A549 (cell line): ENCODE results near the gene ANTXR1. TPM values are rescaled to one million over a fixed set of nuclear protein-coding genes. Genes with fewer than 3 reads are reported as not detected.

Experiments used
- ATAC-seq, 2 experiments: fragments of 200-7000 bp in 1 of 2; fragments of >200 bp in 1 of 2; cut with Nextera tagmentation in 1 of 2; cut with Tn5 transposase in 1 of 2; 3 replicates each; pipeline versions ENCODE4 v1.8.0 to v1.9.1; 2018 to 2020; ENCODE audit warnings: mild to moderate bottlenecking in 1 of 2, moderate library complexity in 1 of 2
- CTCF ChIA-PET: fragments of 300-600 bp; sonication (Branson Sonifier 250); formaldehyde crosslinking; extraction: SDS; loops from one replicate; lab custom pipeline; 2021; ENCODE audit warnings: antibody characterized with exemption, inconsistent platforms; lab: Yijun Ruan, JAX
- POLR2A ChIA-PET: fragments of 350-600 bp; formaldehyde crosslinking; extraction: SDS; loops from one replicate; lab custom pipeline; 2021; ENCODE audit warnings: antibody characterized with exemption, inconsistent platforms; lab: Yijun Ruan, JAX
- DNase-seq, 2 experiments: peaks; one replicate each; pipeline versions ENCODE4 v3.0.0 to v3.0.0-alpha.2; 2011 to 2016; ENCODE audit warnings: low read depth in 1 of 2, low spot score in 1 of 2
- FAIRE-seq: peaks from 2 replicates; lab custom pipeline; 2011; peaks lifted over from hg19 to GRCh38; lab: Jason Lieb, UNC
- H3K27ac ChIP-seq, 2 experiments: fragments of >200 bp; sonication (Bioruptor Twin); formaldehyde crosslinking; 3 replicates each; pipeline ENCODE4 v1.5.1; 2016 to 2017
- H3K4me1 ChIP-seq: fragments of >200 bp; sonication (Bioruptor Twin); formaldehyde crosslinking; 3 replicates; pipeline ENCODE4 v1.6.1; 2016
- H3K4me2 ChIP-seq: fragments of >200 bp; sonication (Bioruptor Twin); formaldehyde crosslinking; 3 replicates; pipeline ENCODE4 v1.6.1; 2016
- H3K4me3 ChIP-seq: fragments of >200 bp; sonication (Bioruptor Twin); formaldehyde crosslinking; 3 replicates; pipeline ENCODE4 v1.5.1; 2016
- H3K9me3 ChIP-seq: fragments of >200 bp; sonication (Bioruptor Twin); formaldehyde crosslinking; 3 replicates; pipeline ENCODE4 v1.6.1; 2016
- BCL3 ChIP-seq: fragments of >200 bp; sonication (Bioruptor Twin); formaldehyde crosslinking; IDR thresholded peaks from 3 replicates; pipeline ENCODE4 v1.6.1; 2016
- BHLHE40 ChIP-seq: IDR thresholded peaks from 2 replicates; pipeline ENCODE4 v1.6.1; 2012; ENCODE audit warnings: low read depth, low read length, inconsistent platforms
- CHD2 ChIP-seq: fragments of 150-350 bp; IDR thresholded peaks from 2 replicates; pipeline ENCODE4 v1.6.1; 2014; ENCODE audit warnings: low read length; ENCODE audit not compliant: partially characterized antibody
- CHD4 ChIP-seq: fragments of 200-600 bp; sonication (generic); IDR thresholded peaks from 2 replicates; pipeline ENCODE4 v1.6.1; 2016; ENCODE audit warnings: antibody characterized with exemption, mild to moderate bottlenecking, borderline replicate concordance
- E2F6 ChIP-seq: IDR thresholded peaks from 2 replicates; pipeline ENCODE4 v1.6.1; 2012; ENCODE audit warnings: low read depth, borderline replicate concordance
- EHMT2 ChIP-seq: fragments of 200-600 bp; sonication (generic); IDR thresholded peaks from 2 replicates; pipeline ENCODE4 v1.6.1; 2016; ENCODE audit warnings: antibody characterized with exemption, low read depth, mild to moderate bottlenecking, moderate library complexity
- FOSL2 ChIP-seq, 2 experiments: fragments of 450-650 bp in 1 of 2; fragments of >200 bp in 1 of 2; sonication (Bioruptor Twin) in 1 of 2; formaldehyde crosslinking; IDR thresholded peaks; 2 replicates each; pipeline versions ENCODE4 v1.5.0 to v1.6.1; 2016 to 2020; ENCODE audit warnings: mild to moderate bottlenecking in 1 of 2, moderate library complexity in 1 of 2
- HES2 ChIP-seq: fragments of >200 bp; sonication (Bioruptor Twin); formaldehyde crosslinking; IDR thresholded peaks from 2 replicates; pipeline ENCODE4 v1.6.1; 2016
- HOXB13 ChIP-seq: fragments of 250-450 bp; sonication (Bioruptor Pico); IDR thresholded peaks from 2 replicates; pipeline ENCODE4 v1.5.0; 2020; ENCODE audit warnings: low read depth, mild to moderate bottlenecking, moderate library complexity
- HOXB5 ChIP-seq: fragments of 250-450 bp; sonication (Bioruptor Pico); IDR thresholded peaks from 2 replicates; pipeline ENCODE4 v1.5.0; 2020; ENCODE audit warnings: mild to moderate bottlenecking, moderate library complexity
- JUN ChIP-seq, 2 experiments: fragments of >200 bp; sonication (Bioruptor Twin); formaldehyde crosslinking; IDR thresholded peaks; 2 replicates in 1 of 2; 3 replicates in 1 of 2; pipeline ENCODE4 v1.6.1; 2016 to 2017
- KDM5A ChIP-seq: fragments of 200-600 bp; sonication (generic); IDR thresholded peaks from 2 replicates; pipeline ENCODE4 v1.6.1; 2016; ENCODE audit warnings: antibody characterized with exemption, mild to moderate bottlenecking
- MAFK ChIP-seq: fragments of 450-650 bp; IDR thresholded peaks from 2 replicates; pipeline ENCODE4 v1.6.1; 2014; ENCODE audit not compliant: partially characterized antibody
- MAZ ChIP-seq: fragments of 150-350 bp; IDR thresholded peaks from 2 replicates; pipeline ENCODE4 v1.6.1; 2014; ENCODE audit warnings: antibody characterized with exemption, low read depth, low read length, borderline replicate concordance
- NFE2L2 ChIP-seq: fragments of 150-350 bp; conservative IDR thresholded peaks from 2 replicates; pipeline ENCODE4 v1.6.1; 2014; ENCODE audit warnings: low read length
- NPAS2 ChIP-seq: fragments of 250-450 bp; sonication (Bioruptor Pico); IDR thresholded peaks from 2 replicates; pipeline ENCODE4 v1.8.0; 2022; ENCODE audit warnings: mild to moderate bottlenecking, moderate library complexity, borderline replicate concordance
- NR3C1 ChIP-seq: fragments of >200 bp; sonication (Bioruptor Twin); formaldehyde crosslinking; IDR thresholded peaks from 3 replicates; pipeline ENCODE4 v1.6.1; 2017
- RAD21 ChIP-seq, 2 experiments: fragments of >200 bp in 1 of 2; sonication (Bioruptor Twin) in 1 of 2; formaldehyde crosslinking in 1 of 2; IDR thresholded peaks in 1 of 2; conservative IDR thresholded peaks in 1 of 2; 2 replicates in 1 of 2; 3 replicates in 1 of 2; pipeline ENCODE4 v1.6.1; 2012 to 2018; ENCODE audit warnings: inconsistent platforms in 1 of 2
- RARB ChIP-seq: fragments of 250-450 bp; sonication (Bioruptor Pico); IDR thresholded peaks from 2 replicates; pipeline ENCODE4 v1.8.0; 2021; ENCODE audit warnings: mild to moderate bottlenecking, moderate library complexity
- REST ChIP-seq: fragments of 200-600 bp; sonication (generic); IDR thresholded peaks from 2 replicates; pipeline ENCODE4 v1.6.1; 2016; ENCODE audit warnings: antibody characterized with exemption, mild to moderate bottlenecking, moderate library complexity
- RFX5 ChIP-seq: fragments of 450-650 bp; IDR thresholded peaks from 2 replicates; pipeline ENCODE4 v1.7.1; 2014; ENCODE audit warnings: antibody characterized with exemption, mild to moderate bottlenecking, moderate library complexity
- RNF2 ChIP-seq: fragments of 200-600 bp; sonication (generic); IDR thresholded peaks from 2 replicates; pipeline ENCODE4 v1.6.1; 2016; ENCODE audit warnings: low read depth, mild to moderate bottlenecking, antibody characterized with exemption, moderate library complexity, borderline replicate concordance
- SMC3 ChIP-seq: fragments of >200 bp; sonication (Bioruptor Twin); formaldehyde crosslinking; IDR thresholded peaks from 3 replicates; pipeline ENCODE4 v1.6.1; 2018; ENCODE audit warnings: inconsistent platforms
- SREBF2 ChIP-seq: fragments of 450-650 bp; IDR thresholded peaks from 2 replicates; pipeline ENCODE4 v1.6.1; 2014; ENCODE audit warnings: mild to moderate bottlenecking, moderate library complexity
- WGBS: methylation state at CpG from one replicate; pipeline ENCODE4 v1.1.6; 2017; ENCODE audit errors: missing lambda C conversion rate; 5-methylcytosine and 5-hydroxymethylcytosine counted together
- polyA plus RNA-seq, 4 experiments: library from polyadenylated mRNA; depleted of rRNA in 3 of 4; stranded (reverse); fragments of >200 nt; fragmentation: RNase III in 1 of 4; extraction: RNeasy Plus Mini Kit Qiagen cat#74134 plus additional on column Dnase treatment in 1 of 4; gene quantifications; 2 replicates in 3 of 4; 3 replicates in 1 of 4; pipeline ENCODE4 v1.2.3, GENCODE V29; 2011 to 2017

Gene ANTXR1
- polyA plus RNA-seq, 2 of the 4 experiments (the other 2 are of a cell fraction), result 161 to 194 TPM

- H3K27ac ChIP-seq, result peak overlapping the region; percentile 31 to 46; a peak in 4 of 6 replicates
- DNase-seq (peak in 1 of 2 experiments; percentile 38), FAIRE-seq (peak; percentile 18), ATAC-seq (peak in 1 of 2 experiments; percentile 55; a peak in 3 of 6 replicates)
- H3K4me3 ChIP-seq, result no peak overlapping the region
- CTCF ChIA-PET, result interaction anchor here (1.1 to 2.2 kb wide), 4 partner anchors 10 to 245 kb away, joined by 3 to 8 read pairs (median 4); no protein-coding TSS in a partner anchor
- TF ChIP-seq RNF2, result no peak
- no peak for TF ChIP-seq NR3C1
- no peak for TF ChIP-seq BCL3
- no peak for TF ChIP-seq NPAS2 (CRISPR knock-in tag)
- no peak for TF ChIP-seq E2F6
- TF ChIP-seq CHD4, result no peak
- TF ChIP-seq NFE2L2, result no peak
- no peak for TF ChIP-seq CHD2
- no peak for TF ChIP-seq REST
- TF ChIP-seq SREBF2, result no peak
- TF ChIP-seq JUN (IDR thresholded peaks at IDR 0.05), result no peak
- TF ChIP-seq BHLHE40, result no peak
- no peak for TF ChIP-seq EHMT2
- no peak for TF ChIP-seq FOSL2 (IDR thresholded peaks at IDR 0.05)
- TF ChIP-seq FOSL2 (CRISPR knock-in tag; IDR thresholded peaks at IDR 0.05), result no peak
- TF ChIP-seq RFX5, result no peak
- no peak for TF ChIP-seq MAZ
- no peak for TF ChIP-seq SMC3
- TF ChIP-seq MAFK, result no peak
- peaks cover 3% of the 10 kb centered on the region; the same call in 1 of the 3 replicates for H3K9me3 ChIP-seq
- H3K4me2 ChIP-seq, result peak overlapping the region; percentile 59
- POLR2A ChIA-PET, result no interaction called here
- H3K4me1 ChIP-seq, result peaks cover 35% of the 10 kb centered on the region
- WGBS, result 32% methylated on average over 2 of the region's 2 CpGs
Measured at GRCh38 chr2:69062307-69062962, 49.5 kb downstream of the ANTXR1 start.

GRCh38 chr2:69065735-69066336 is 52.9 kb downstream of the ANTXR1 start:
- DNase-seq (no peak), FAIRE-seq (peak; percentile 68)
- 97% methylated on average over 1 of the region's 1 CpG for WGBS
- Histone ChIP-seq H3K27ac (no peak overlapping the region), H3K9me3 (peaks cover 3% of the 10 kb centered on the region; the same call in 1 of the 3 replicates)
- TF ChIP-seq RAD21 (conservative IDR thresholded peaks at IDR 0.05 in 1 of 2, IDR thresholded peaks at IDR 0.05 in 1 of 2) (no peak), NR3C1 (no peak), KDM5A (no peak), CHD4 (no peak), HES2 (no peak), HOXB5 (CRISPR knock-in tag) (no peak), HOXB13 (CRISPR knock-in tag) (no peak), RARB (CRISPR knock-in tag) (no peak)
- TF ChIP-seq, all 56 proteins: peak for 0
- no peak overlapping the region for H3K4me2 ChIP-seq
- ChIA-PET POLR2A (no interaction called here), CTCF (interaction anchor here (1.1 to 1.9 kb wide), 2 partner anchors 9 to 241 kb away, joined by 3 to 5 read pairs; no protein-coding TSS in a partner anchor)
- ATAC-seq, result no peak
- no peak overlapping the region for H3K4me3 ChIP-seq
- peaks cover 25% of the 10 kb centered on the region for H3K4me1 ChIP-seq
